KBM-7 (cell line): ENCODE measurements around the gene TCAIM.
"Not testable (repeated sequence)": the region's sequence is repeated elsewhere in the genome, so short reads cannot be mapped to it uniquely, and the experiment has no call there.

ENCODE experiments used
- DNase-seq: peaks from one replicate; pipeline ENCODE4 v3.0.0-alpha.2; 2015
- in situ Hi-C: fragments of 300-500 bp; cut with MboI; formaldehyde crosslinking; loops from 2 replicates; pipeline ENCODE4 v1.14.3; 2020; ENCODE audit warnings: low sequenced_read_pairs, low pct_unique_long_range_greater_than_20kb, mixed read lengths

The TCAIM gene

DNA sequence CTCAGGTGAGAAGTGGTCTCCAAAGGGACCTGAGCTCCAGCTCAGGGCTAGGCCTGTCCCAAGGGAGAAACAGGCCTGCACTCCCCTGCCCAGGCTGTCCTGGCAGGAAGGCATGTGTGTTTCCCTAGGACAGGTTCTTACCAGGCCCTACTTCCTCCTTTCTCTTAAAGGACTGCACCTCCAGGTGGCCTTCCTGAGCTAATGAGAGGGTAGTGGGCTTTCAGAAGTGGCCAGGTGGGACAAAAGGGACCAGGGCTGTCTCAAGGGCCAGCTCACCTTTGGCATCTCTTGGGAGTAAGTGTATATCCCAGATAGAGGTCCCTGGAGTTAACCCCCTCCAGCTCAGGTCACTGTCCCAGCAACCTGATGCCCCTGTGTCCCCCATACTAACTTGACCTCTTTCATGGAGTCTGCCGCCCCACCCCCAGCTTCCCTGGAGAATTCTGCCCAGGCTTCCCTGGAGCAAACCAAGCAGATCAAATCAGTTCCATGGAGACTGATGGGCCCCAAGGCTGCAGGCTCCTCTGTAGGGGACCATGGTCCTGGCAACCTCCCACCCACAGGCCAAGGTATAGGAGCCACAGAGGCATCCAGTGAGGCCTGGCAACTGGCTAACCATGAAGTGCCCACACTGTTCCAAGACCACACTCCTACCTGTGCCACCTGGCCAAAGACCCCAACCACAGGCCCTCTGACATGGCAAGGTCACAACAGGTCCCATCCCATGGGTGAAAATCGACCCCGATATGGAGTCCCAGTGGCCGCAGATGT is 71.3 kb downstream of the TCAIM start:
- in situ Hi-C loops, result no loop called here
- no peak for DNase-seq

- in situ Hi-C loops, result no loop called here
- DNase-seq, result no peak
Measured at GRCh38 chr3:44411031-44411645, 72.6 kb downstream of the TCAIM start.

DNA sequence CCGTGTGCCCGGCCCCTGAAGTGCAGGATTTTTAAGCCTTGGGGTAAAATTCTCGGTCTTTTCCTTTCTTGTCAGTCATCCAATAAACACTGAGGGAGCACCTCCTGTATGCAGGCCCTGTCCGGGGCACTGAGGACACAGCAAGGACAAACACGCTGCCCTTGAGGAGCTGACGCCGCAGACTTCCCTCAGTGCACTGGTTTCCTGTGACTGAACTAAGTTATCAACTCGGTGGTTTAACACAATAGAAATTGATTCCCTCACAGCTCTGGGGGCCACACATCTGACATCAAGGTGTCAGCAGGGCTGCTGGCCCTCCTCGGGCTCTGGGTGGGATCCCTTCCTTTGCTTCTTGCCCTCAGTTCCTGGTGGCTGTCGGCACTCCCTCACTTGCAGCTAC is 73.8 kb downstream of the TCAIM start:
- in situ Hi-C loops, result no loop called here
- DNase-seq, result no peak

GRCh38 chr3:44414517-44415090 is 76.0 kb downstream of the TCAIM start:
- in situ Hi-C loops, result no loop called here
- no peak for DNase-seq

DNA sequence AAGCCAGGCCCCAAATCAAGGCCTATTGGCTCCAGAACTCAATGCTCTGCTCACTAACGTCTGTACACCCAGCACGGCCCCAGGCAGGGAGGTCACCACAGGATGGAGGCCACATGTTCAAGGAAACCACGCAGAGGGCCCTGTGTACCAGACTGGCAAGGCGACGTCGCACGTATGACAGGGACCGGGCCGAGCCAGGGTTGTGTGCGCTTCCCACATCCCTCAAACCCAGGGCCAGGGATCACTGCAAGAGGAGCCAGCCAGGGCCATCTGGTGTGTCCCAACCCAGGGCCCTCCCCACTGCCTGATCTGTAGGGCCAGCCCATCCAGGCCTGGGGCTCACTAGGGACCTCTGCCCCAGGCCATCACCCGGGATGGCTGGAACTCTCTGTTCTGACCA is 76.9 kb downstream of the TCAIM start:
- in situ Hi-C loops, result no loop called here
- no peak for DNase-seq

GRCh38 chr3:44416031-44417030 is 77.8 kb downstream of the TCAIM start:
- in situ Hi-C loops, result no loop called here
- DNase-seq, result no peak

DNA sequence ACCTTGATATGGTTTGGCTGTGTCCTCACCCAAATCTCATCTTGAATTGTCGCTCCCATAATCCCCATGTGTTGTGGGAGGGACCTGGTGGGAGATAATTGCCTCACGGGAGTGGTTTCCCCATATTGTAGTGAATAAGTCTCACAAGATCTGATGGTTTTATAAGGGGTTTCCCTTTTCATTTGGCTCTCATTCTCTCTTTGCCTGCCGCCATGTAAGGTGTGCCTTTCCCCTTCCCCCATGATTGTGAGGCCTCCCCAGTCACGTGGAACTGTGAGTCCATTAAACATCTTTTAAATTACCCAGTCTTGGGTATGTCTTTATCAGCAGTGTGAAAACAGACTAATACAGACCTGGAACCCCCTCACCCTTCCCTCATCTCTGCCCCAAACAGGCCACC is 79.6 kb downstream of the TCAIM start:
- in situ Hi-C loops, DNase-seq: not testable (repeated sequence)

- DNase-seq, result no peak
- in situ Hi-C loops, result no loop called here
Measured at GRCh38 chr3:44418549-44418948, 80.0 kb downstream of the TCAIM start.

DNA sequence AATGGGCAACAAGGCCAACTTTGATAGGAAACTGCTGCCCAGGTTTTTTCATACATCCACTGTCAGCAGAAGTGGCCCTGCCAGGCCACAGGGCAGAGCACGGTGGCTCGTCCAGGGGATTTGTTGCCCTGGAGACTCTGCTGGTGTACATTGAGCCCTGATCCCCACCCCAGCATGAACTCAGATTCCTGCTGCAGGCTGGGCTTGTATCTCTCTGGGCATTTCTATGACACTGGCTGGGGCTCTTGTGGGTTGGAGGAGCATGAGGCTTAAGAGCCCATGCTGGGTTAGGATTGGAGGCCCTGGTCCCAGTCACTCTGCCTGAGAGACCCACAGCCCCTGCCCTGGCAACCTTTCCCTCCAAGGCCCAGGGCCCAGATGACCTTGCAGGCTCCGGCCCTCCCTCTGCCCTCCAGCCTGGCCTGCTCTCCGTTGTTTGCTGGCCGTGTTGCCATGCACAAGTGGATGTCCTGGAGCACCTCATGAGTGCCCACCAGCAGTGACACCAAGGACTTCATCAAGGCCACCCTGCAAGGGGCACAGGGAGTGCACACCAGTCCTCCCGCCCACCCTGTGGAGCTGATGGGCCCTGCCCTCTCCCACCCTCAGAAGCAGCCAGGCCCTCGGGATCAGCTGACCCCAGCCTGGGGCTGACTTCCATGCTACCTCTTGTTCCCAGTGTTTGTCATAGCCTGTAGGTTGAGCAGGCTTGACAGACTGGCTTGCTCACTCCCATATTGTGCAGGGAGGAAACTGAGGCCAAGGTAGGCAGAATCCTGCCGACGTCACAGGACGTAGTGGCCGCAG is 80.8 kb downstream of the TCAIM start:
- in situ Hi-C loops, result no loop called here
- no peak for DNase-seq

GRCh38 chr3:44419923-44420650 is 81.5 kb downstream of the TCAIM start:
- DNase-seq, result no peak
- in situ Hi-C loops, result no loop called here

GRCh38 chr3:44420676-44421075 is 82.1 kb downstream of the TCAIM start:
- in situ Hi-C loops, result no loop called here
- no peak for DNase-seq

DNA sequence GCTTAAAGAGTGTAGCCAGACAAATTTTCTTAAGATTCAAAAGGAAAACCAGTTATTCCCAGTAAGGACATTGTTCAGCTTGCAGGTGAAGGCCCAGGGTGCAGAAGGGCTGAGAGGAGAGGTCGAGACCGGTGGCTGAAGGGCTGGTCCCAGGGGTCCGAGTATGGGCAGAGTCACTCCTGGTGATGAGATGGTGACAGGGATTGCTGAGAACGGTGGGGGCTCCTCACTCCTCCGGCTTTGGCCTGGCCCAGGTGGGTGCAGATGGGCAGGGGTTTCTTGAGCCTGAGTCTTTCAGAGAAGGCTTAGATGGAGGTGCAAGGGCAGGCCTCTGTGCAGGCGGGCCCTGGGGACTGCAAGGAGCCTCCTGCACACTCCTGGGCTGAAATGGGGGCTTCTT is 82.7 kb downstream of the TCAIM start:
- in situ Hi-C loops, result no loop called here
- no peak for DNase-seq

DNA sequence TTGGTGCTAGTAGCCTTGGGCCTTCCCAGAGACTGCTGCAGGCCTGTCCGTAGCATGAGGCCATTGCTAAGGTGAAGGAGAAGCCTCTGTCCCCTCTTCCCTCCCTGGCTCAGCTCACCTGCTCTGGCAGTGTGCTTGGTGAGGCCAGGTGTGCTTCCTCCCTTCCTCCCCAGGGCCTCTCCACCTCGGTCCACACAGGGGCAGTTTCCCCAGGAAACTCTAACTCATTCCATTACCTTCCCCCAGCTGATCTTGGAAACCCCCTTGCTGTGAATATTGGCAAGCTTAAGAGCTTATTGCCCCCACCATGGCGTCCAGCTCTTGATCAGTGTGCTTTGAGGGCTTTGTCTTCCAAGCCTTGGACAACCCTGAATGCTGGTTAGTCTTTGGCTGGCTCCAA is 86.2 kb downstream of the TCAIM start:
- DNase-seq, result no peak
- in situ Hi-C loops, result no loop called here

DNA sequence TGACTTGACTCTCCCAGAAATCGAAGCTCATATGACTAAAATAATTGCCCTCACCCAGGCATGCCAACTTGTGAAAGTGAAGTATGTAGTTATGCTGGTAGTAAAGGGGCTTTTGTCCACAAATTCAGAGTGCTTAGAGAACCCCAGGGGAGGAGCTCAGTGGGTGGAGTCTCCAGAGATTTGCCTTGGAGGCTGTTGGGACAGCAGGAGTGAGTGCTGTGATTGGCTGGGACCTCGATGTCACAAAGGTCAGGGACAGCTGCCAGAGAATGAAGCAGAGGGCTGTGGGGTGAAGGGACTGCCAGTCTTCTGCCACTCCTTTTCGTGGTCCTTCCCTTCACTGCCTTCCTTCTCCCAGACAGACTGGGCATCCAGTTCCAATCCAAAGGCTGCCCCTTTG is 89.1 kb downstream of the TCAIM start:
- in situ Hi-C loops, result no loop called here
- DNase-seq, result no peak

GRCh38 chr3:44428910-44429309 is 90.3 kb downstream of the TCAIM start:
- in situ Hi-C loops, result no loop called here
- no peak for DNase-seq

- in situ Hi-C loops, result no loop called here
Measured at GRCh38 chr3:44429459-44429858, 90.9 kb downstream of the TCAIM start.

DNA sequence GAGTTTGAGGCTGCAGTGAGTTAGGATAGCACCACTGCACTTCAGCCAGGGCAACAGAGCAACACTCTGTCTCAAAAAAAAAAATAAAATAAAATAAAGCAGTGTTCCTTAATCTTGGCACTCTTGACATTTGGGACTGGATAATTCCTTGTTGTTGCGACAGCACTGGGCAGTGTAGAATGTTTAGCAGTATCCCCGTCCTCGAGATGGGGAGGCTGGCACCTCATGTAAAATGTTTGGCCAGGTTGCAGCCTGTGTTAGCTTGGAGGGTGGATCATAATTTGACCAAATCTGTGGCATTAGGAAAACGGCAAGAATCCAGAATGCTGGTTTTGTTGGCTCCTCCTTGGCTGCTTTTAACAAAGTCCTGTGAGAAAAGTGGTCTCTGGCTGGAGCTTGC is 91.9 kb downstream of the TCAIM start:
- DNase-seq, result no peak
- in situ Hi-C loops, result no loop called here

More at GRCh38 chr3:44429459-44429858, 90.9 kb downstream of the TCAIM start:
- DNase-seq, result no peak

- peak; percentile 19 for DNase-seq
- in situ Hi-C loops, result no loop called here
Measured at GRCh38 chr3:44434834-44435510, 96.4 kb downstream of the TCAIM start.
